NCI-H526 (cell line): Measurements from ENCODE around the gene FARSB.

ENCODE experiments used
- DNase-seq, 2 experiments: peaks; one replicate each; lab custom pipeline; 2025; lab: John Stamatoyannopoulos, UW

FARSB gene

DNA sequence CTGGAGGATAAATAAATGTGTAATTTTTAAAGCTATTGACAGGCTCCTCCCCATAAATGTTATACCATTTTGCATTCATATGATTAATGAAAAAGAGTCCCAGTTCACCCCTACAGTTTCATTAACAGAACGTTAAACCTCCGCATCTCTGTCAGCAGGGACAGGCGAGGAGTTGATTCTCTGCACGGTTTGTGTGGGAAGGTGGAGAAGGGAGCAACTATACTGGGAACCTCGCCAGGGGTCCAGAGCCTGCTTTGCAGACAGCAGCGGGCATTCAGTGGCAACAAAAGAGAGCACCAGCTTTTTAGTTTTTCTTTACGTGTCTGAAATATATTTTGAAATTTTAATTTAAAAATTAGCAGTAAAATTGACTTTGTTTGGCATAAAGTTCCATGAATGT, 101.4 kb downstream of the FARSB start:
- no peak for DNase-seq

DNA sequence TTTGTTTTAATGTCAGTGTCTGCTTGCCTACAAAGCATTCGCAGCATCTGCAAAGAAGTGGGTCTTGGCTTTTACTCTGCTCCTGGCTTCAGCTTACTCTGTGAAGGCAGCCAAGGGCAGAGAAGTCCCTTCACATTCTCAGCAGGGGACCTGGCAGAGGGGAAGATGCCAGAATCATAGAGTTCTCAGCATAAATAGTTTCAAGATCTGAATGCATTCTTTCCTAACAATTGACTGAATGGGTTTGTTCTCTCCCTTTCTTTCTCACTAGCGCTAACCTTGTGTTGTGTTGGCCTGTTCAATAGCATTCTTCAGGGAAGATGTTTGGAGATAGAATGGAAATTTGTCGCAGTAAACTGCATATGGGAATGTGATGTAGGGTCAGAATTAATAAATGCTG, 106.9 kb downstream of the FARSB start:
- DNase-seq = no peak

- DNase-seq = no peak
Observed at GRCh38 chr2:222547083-222547482, 108.8 kb downstream of the FARSB start.

- no peak for DNase-seq
Observed at GRCh38 chr2:222545823-222546795, 109.8 kb downstream of the FARSB start.

GRCh38 chr2:222544661-222545060, 111.2 kb downstream of the FARSB start:
- no peak for DNase-seq

DNA sequence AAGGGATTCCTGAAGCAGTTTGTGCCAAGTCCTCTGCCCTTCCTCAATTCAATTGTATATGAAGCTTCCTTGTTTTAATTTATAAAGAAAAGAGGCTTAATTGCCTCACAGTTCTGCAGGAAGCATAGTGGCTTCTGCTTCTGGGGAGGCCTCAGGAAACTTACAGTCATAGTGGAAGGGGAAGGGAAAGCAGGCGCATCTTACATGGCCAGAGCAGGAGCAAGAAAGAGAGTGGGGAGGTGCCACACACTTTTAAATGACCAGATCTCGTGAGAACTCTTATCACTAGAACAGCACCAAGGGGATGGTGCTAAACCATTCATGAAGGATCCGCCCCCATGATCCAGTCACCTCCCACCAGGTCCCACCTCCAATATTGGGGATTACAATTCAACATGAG, 117.4 kb downstream of the FARSB start:
- DNase-seq = no peak

DNA sequence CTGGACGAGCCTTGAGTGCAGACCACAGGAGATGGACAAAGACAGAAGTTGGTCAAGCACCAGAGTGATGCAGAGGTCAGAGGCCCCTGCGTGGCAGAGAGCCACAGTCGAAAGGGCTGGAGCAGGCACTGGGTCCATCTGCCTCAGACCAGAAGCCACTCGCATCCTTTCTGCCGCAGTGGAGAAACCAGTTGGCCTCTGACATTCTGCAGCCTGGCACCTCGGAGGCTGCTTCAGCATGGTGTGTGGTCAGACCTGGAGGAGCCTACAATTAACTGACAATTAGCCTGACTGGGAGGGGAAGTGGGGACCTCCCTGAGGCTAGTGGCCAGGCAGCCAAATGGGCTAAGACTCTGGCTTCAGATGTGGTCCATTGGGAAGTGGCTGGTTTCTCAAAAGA, 120.4 kb downstream of the FARSB start:
- DNase-seq = no peak

DNA sequence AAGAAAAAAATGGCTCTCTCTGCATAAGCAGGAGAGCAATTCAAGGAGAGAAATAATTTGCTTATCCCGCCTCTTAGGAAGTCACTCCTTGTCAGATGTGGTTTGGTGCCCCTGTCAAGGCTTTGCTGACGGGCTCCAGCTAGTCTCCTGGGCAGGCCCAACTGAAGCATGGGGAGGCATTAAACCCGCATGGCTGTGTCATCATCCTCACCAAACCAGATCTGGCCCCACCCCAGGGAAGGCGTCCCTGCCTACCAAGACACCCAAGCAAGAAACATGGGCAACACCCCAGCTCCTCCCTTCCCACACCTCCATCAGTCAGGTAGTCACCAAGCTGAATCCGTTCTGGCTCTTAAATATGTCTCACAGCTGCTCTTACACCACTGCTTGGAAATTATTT, 123.6 kb downstream of the FARSB start:
- DNase-seq = no peak

- no peak for DNase-seq
Observed at GRCh38 chr2:222526480-222527277, 129.2 kb downstream of the FARSB start.

DNA sequence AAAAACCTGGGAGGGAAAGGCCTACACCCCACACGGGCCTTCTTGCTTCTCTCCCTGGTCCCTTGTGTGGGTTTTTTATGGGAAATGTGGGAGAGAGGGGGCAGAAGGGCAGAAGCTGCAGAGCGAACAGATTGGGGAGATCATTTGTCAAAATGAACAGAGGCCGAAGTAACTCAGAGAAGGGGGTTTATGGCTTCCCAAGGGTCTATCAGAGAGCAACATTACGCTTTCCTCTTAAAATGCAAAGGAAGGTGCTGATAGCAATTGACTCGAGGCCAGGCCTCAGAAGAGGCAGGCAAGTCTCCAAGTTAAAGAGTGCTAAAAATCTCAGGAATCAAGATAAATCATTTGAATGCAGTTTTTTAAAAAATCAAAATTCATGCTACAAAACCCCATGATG, 130.1 kb downstream of the FARSB start:
- no peak for DNase-seq

- no peak for DNase-seq
Observed at GRCh38 chr2:222523783-222524544, 131.9 kb downstream of the FARSB start.

DNA sequence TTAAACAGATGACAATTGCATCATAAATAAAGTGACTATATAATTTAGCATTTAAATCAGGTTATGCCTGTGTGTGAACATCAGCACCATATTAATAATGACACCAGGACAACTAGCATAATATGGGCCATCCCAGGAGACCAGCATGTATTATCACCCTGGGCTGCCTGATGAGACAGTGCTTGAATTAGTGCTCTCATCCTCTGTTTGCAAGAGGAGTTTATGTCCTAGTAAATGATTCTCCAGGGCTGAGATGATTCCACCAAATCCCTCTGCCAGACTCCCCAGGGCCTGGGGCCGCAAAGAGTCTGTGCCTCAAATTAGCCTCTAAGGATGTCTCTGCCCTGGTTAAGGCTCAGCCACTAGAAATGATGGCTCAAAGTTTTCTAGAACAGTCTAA, 133.8 kb downstream of the FARSB start:
- DNase-seq = no peak

- no peak for DNase-seq
Observed at GRCh38 chr2:222521099-222521498, 134.8 kb downstream of the FARSB start.
